WERI-Rb-1 (cell line): Measurements from ENCODE around the gene GPR176.

Source experiments
- DNase-seq: peaks from one replicate; pipeline ENCODE4 v3.0.0-alpha.2; 2020
- H3K27ac ChIP-seq: fragments of 250-450 bp; sonication (Bioruptor Pico); 2 replicates; pipeline ENCODE4 v1.5.1; 2020; ENCODE audit warnings: mild to moderate bottlenecking, moderate library complexity
- H3K27me3 ChIP-seq: fragments of 250-450 bp; sonication (Bioruptor Pico); 2 replicates; pipeline ENCODE4 v1.5.1; 2021; ENCODE audit warnings: mild to moderate bottlenecking, low read depth, moderate library complexity; ENCODE audit not compliant: insufficient read depth, severe bottlenecking
- H3K36me3 ChIP-seq: fragments of 250-450 bp; sonication (Bioruptor Pico); 2 replicates; pipeline ENCODE4 v1.5.1; 2020; ENCODE audit warnings: mild to moderate bottlenecking, moderate library complexity
- H3K4me3 ChIP-seq: 2 replicates; pipeline ENCODE4 v1.5.1; 2011; ENCODE audit warnings: low read depth, mild to moderate bottlenecking, control low read depth, low read length
- H3K9me3 ChIP-seq: fragments of 250-450 bp; sonication (Bioruptor Pico); 2 replicates; pipeline ENCODE4 v1.5.1; 2021; ENCODE audit warnings: mild to moderate bottlenecking, moderate library complexity; ENCODE audit not compliant: severe bottlenecking
- CTCF ChIP-seq: IDR thresholded peaks from 2 replicates; pipeline ENCODE4 v1.5.1; 2011; ENCODE audit warnings: low read depth, mild to moderate bottlenecking, control low read depth, inconsistent platforms, low read length

Gene GPR176

GRCh38 chr15:39942101-39942752, 22.2 kb upstream of the GPR176 start:
- Histone ChIP-seq H3K27ac (no peak overlapping the region), H3K36me3 (peaks cover 36% of the 10 kb centered on the region), H3K27me3 (no peaks in the 10 kb centered on the region), H3K9me3 (no peaks in the 10 kb centered on the region), H3K4me3 (no peak overlapping the region)
- DNase-seq = no peak
- TF ChIP-seq CTCF = no peak

GRCh38 chr15:39939487-39940452, 19.7 kb upstream of the GPR176 start:
- Histone ChIP-seq H3K36me3 (peaks cover 23% of the 10 kb centered on the region), H3K4me3 (no peak overlapping the region), H3K27me3 (no peaks in the 10 kb centered on the region), H3K9me3 (no peaks in the 10 kb centered on the region), H3K27ac (no peak overlapping the region)
- no peak for TF ChIP-seq CTCF
- no peak for DNase-seq

- no peaks in the 10 kb centered on the region for H3K9me3 ChIP-seq
- H3K36me3 ChIP-seq = peaks cover 11% of the 10 kb centered on the region
- TF ChIP-seq CTCF = no peak
- no peaks in the 10 kb centered on the region for H3K27me3 ChIP-seq
- no peak for DNase-seq
- H3K4me3 ChIP-seq = no peak overlapping the region
- H3K27ac ChIP-seq = no peak overlapping the region
Measured at GRCh38 chr15:39937696-39938095, 17.6 kb upstream of the GPR176 start.

GRCh38 chr15:39936681-39937080, 16.6 kb upstream of the GPR176 start:
- no peak for TF ChIP-seq CTCF
- Histone ChIP-seq H3K9me3 (no peaks in the 10 kb centered on the region), H3K36me3 (peaks cover 6% of the 10 kb centered on the region; the same call in 1 of the 2 replicates), H3K4me3 (no peak overlapping the region), H3K27ac (no peak overlapping the region), H3K27me3 (no peaks in the 10 kb centered on the region)
- no peak for DNase-seq

GRCh38 chr15:39936187-39936586, 16.1 kb upstream of the GPR176 start:
- H3K27me3 ChIP-seq = no peaks in the 10 kb centered on the region
- no peak for DNase-seq
- H3K9me3 ChIP-seq = no peaks in the 10 kb centered on the region
- TF ChIP-seq CTCF = no peak
- H3K27ac ChIP-seq = no peak overlapping the region
- peaks cover 6% of the 10 kb centered on the region; the same call in 1 of the 2 replicates for H3K36me3 ChIP-seq
- H3K4me3 ChIP-seq = no peak overlapping the region
